Effector memory CD4-positive, alpha-beta T cell (primary cell): ENCODE results near the gene FOXO3.

Source experiments
- DNase-seq, 3 donors: peaks; one replicate each; pipeline ENCODE4 v3.0.0-alpha.2; 2020
- H3K27ac ChIP-seq: 2 replicates; pipeline ENCODE4 v1.7.0; 2013; ENCODE audit warnings: mild to moderate bottlenecking, low read length, moderate library complexity; ENCODE audit not compliant: insufficient read depth, poor library complexity, severe bottlenecking
- H3K27me3 ChIP-seq: replicated peaks from 2 replicates; pipeline ENCODE4 v1.7.0; 2013; ENCODE audit warnings: mild to moderate bottlenecking, low read length; ENCODE audit not compliant: insufficient read depth, control insufficient read depth, poor library complexity, severe bottlenecking
- H3K36me3 ChIP-seq: 2 replicates; pipeline ENCODE4 v1.7.0; 2013; ENCODE audit warnings: mild to moderate bottlenecking, low read length, moderate library complexity; ENCODE audit not compliant: control insufficient read depth, insufficient read depth
- H3K4me1 ChIP-seq: 2 replicates; pipeline ENCODE4 v1.7.0; 2013; ENCODE audit warnings: low read length, mild to moderate bottlenecking; ENCODE audit not compliant: control insufficient read depth, insufficient read depth, poor library complexity, severe bottlenecking
- H3K4me3 ChIP-seq: 2 replicates; pipeline ENCODE4 v1.7.0; 2013; ENCODE audit warnings: low read length, low read depth, mild to moderate bottlenecking; ENCODE audit not compliant: insufficient read depth, poor library complexity, severe bottlenecking
- H3K9me3 ChIP-seq: 2 replicates; pipeline ENCODE4 v1.7.0; 2013; ENCODE audit warnings: mild to moderate bottlenecking, low read length, moderate library complexity; ENCODE audit not compliant: control insufficient read depth

FOXO3 gene

GRCh38 chr6:108648191-108648590 lies 87.5 kb downstream of the FOXO3 start:
- H3K27me3 ChIP-seq = no peaks in the 10 kb centered on the region
- H3K4me1 ChIP-seq = no peaks in the 10 kb centered on the region
- no peaks in the 10 kb centered on the region for H3K9me3 ChIP-seq
- H3K27ac ChIP-seq = no peak overlapping the region
- no peaks in the 10 kb centered on the region for H3K36me3 ChIP-seq
- no peak for DNase-seq
- H3K4me3 ChIP-seq = no peak overlapping the region

GRCh38 chr6:108650325-108650724 lies 89.6 kb downstream of the FOXO3 start:
- Histone ChIP-seq H3K27ac (no peak overlapping the region), H3K4me3 (no peak overlapping the region), H3K4me1 (no peaks in the 10 kb centered on the region), H3K9me3 (no peaks in the 10 kb centered on the region), H3K27me3 (no peaks in the 10 kb centered on the region), H3K36me3 (no peaks in the 10 kb centered on the region)
- no peak for DNase-seq

GRCh38 chr6:108650781-108651180 lies 90.1 kb downstream of the FOXO3 start:
- H3K9me3 ChIP-seq = no peaks in the 10 kb centered on the region
- no peak overlapping the region for H3K4me3 ChIP-seq
- no peak for DNase-seq
- no peaks in the 10 kb centered on the region for H3K36me3 ChIP-seq
- no peaks in the 10 kb centered on the region for H3K27me3 ChIP-seq
- no peaks in the 10 kb centered on the region for H3K4me1 ChIP-seq
- H3K27ac ChIP-seq = no peak overlapping the region

- Histone ChIP-seq H3K27me3 (no peaks in the 10 kb centered on the region), H3K4me3 (no peak overlapping the region), H3K4me1 (no peaks in the 10 kb centered on the region), H3K9me3 (no peaks in the 10 kb centered on the region), H3K36me3 (no peaks in the 10 kb centered on the region), H3K27ac (no peak overlapping the region)
- no peak for DNase-seq
Observed at GRCh38 chr6:108651340-108652227, 90.9 kb downstream of the FOXO3 start.

- Histone ChIP-seq H3K36me3 (no peaks in the 10 kb centered on the region), H3K4me3 (no peak overlapping the region), H3K4me1 (no peaks in the 10 kb centered on the region), H3K27me3 (no peaks in the 10 kb centered on the region), H3K27ac (no peak overlapping the region), H3K9me3 (no peaks in the 10 kb centered on the region)
- DNase-seq = no peak
Observed at GRCh38 chr6:108652375-108652774, 91.7 kb downstream of the FOXO3 start.

GRCh38 chr6:108653949-108654348 lies 93.2 kb downstream of the FOXO3 start:
- H3K4me1 ChIP-seq = no peaks in the 10 kb centered on the region
- H3K9me3 ChIP-seq = no peaks in the 10 kb centered on the region
- DNase-seq = no peak
- H3K4me3 ChIP-seq = no peak overlapping the region
- no peaks in the 10 kb centered on the region for H3K27me3 ChIP-seq
- no peak overlapping the region for H3K27ac ChIP-seq
- H3K36me3 ChIP-seq = no peaks in the 10 kb centered on the region

GRCh38 chr6:108654465-108655106 lies 93.9 kb downstream of the FOXO3 start:
- H3K36me3 ChIP-seq = no peaks in the 10 kb centered on the region
- no peak overlapping the region for H3K4me3 ChIP-seq
- no peak overlapping the region for H3K27ac ChIP-seq
- no peaks in the 10 kb centered on the region for H3K4me1 ChIP-seq
- no peak for DNase-seq
- no peaks in the 10 kb centered on the region for H3K9me3 ChIP-seq
- H3K27me3 ChIP-seq = no peaks in the 10 kb centered on the region

- H3K4me3 ChIP-seq = no peak overlapping the region
- no peaks in the 10 kb centered on the region for H3K4me1 ChIP-seq
- no peaks in the 10 kb centered on the region for H3K27me3 ChIP-seq
- no peak overlapping the region for H3K27ac ChIP-seq
- H3K36me3 ChIP-seq = no peaks in the 10 kb centered on the region
- H3K9me3 ChIP-seq = no peaks in the 10 kb centered on the region
- no peak for DNase-seq
Observed at GRCh38 chr6:108655806-108656651, 95.3 kb downstream of the FOXO3 start.

- H3K27me3 ChIP-seq = no peaks in the 10 kb centered on the region
- no peak overlapping the region for H3K4me3 ChIP-seq
- no peak overlapping the region for H3K27ac ChIP-seq
- H3K4me1 ChIP-seq = no peaks in the 10 kb centered on the region
- no peaks in the 10 kb centered on the region for H3K36me3 ChIP-seq
- no peak for DNase-seq
- H3K9me3 ChIP-seq = no peaks in the 10 kb centered on the region
Observed at GRCh38 chr6:108656836-108657235, 96.1 kb downstream of the FOXO3 start.
